Panc1 (cell line): ENCODE results near the gene ZNF521. TPM values are rescaled to one million over a fixed set of nuclear protein-coding genes. Genes with fewer than 3 reads are reported as not detected.

Experiments
- ATAC-seq: fragments of 200-7000 bp; cut with Tn5 transposase; 2 replicates; pipeline ENCODE4 v1.9.1; 2020; ENCODE audit warnings: mild to moderate bottlenecking, moderate library complexity
- BruUV-seq: library from RNA; stranded (reverse); fragments of 400-500 nt; replicated peaks from 2 replicates; lab custom pipeline; 2021; lab: Mats Ljungman, UMichigan
- CTCF ChIA-PET: fragments of 300-600 bp; sonication (Branson Sonifier 250); formaldehyde crosslinking; loops from one replicate; lab custom pipeline; 2022; ENCODE audit warnings: antibody characterized with exemption; lab: Charles Lee
- POLR2A ChIA-PET: fragments of 300-600 bp; sonication (Branson Sonifier 250); formaldehyde crosslinking; loops from one replicate; lab custom pipeline; 2022; ENCODE audit warnings: antibody characterized with exemption; lab: Charles Lee
- DNase-seq: peaks from one replicate; pipeline ENCODE4 v3.0.0-alpha.2; 2010; ENCODE audit warnings: low read depth, low spot score
- H3K27ac ChIP-seq: 2 replicates; pipeline ENCODE4 v1.5.1; 2011; ENCODE audit warnings: mild to moderate bottlenecking, low read length, inconsistent platforms
- H3K27me3 ChIP-seq: fragments of 200-500 bp; sonication (Bioruptor generic); 2 replicates; pipeline ENCODE4 v1.6.0; 2014; ENCODE audit warnings: low read length, inconsistent platforms; ENCODE audit not compliant: control insufficient read depth, insufficient read depth
- H3K36me3 ChIP-seq: fragments of 200-500 bp; sonication (Bioruptor generic); 2 replicates; pipeline ENCODE4 v1.5.1; 2014; ENCODE audit warnings: inconsistent platforms, mild to moderate bottlenecking, low read length, moderate library complexity; ENCODE audit not compliant: control insufficient read depth, insufficient read depth
- H3K4me1 ChIP-seq: 2 replicates; pipeline ENCODE4 v1.5.1; 2011; ENCODE audit warnings: inconsistent platforms, mild to moderate bottlenecking, low read length, moderate library complexity; ENCODE audit not compliant: control insufficient read depth, insufficient read depth
- H3K4me3 ChIP-seq, 2 experiments: 2 replicates each; pipeline ENCODE4 v1.5.1; 2011 to 2012; ENCODE audit warnings: low read depth in 2 of 2, low read length in 2 of 2, mild to moderate bottlenecking in 2 of 2, inconsistent platforms in 1 of 2, moderate library complexity in 1 of 2
- H3K9me3 ChIP-seq: fragments of 200-500 bp; sonication (Bioruptor generic); 2 replicates; pipeline ENCODE4 v1.5.1; 2014; ENCODE audit warnings: low read depth, mild to moderate bottlenecking, inconsistent platforms, low read length, moderate library complexity; ENCODE audit not compliant: control insufficient read depth, insufficient read depth
- POLR2AphosphoS5 ChIP-seq: IDR thresholded peaks from 2 replicates; pipeline ENCODE4 v1.6.1; 2012; ENCODE audit warnings: mild to moderate bottlenecking, low read depth, low read length, moderate library complexity
- SIN3A ChIP-seq: IDR thresholded peaks from 2 replicates; pipeline ENCODE4 v1.6.1; 2012; ENCODE audit warnings: low read depth, mild to moderate bottlenecking, low read length, moderate library complexity, borderline replicate concordance; ENCODE audit not compliant: insufficient read depth
- TCF7L2 ChIP-seq: IDR thresholded peaks from 2 replicates; pipeline ENCODE4 v1.6.1; 2011; ENCODE audit warnings: mild to moderate bottlenecking, low read depth, low read length, inconsistent platforms
- in situ Hi-C: cut with HindIII; loops from 2 replicates; pipeline ENCODE4 v1.10.0; 2016; ENCODE audit warnings: low sequenced_read_pairs, low pct_unique_long_range_greater_than_20kb
- intact Hi-C: fragments of 100-400 bp; cut with micrococcal nuclease; formaldehyde crosslinking; loops from one replicate; pipeline ENCODE4 v1.10.0; 2022; ENCODE audit not compliant: unreplicated experiment
- total RNA-seq: library from RNA; stranded (reverse); gene quantifications from one replicate; pipeline ENCODE4 v1.2.1, GENCODE V29; 2021; ENCODE audit not compliant: unreplicated experiment
- TF ChIP-seq, protein P1 (sequence below), 2 experiments: IDR thresholded peaks; 2 replicates each; pipeline ENCODE4 v1.6.1; 2011 to 2012; ENCODE audit warnings: low read depth in 2 of 2, control low read depth in 1 of 2, low read length in 1 of 2, mild to moderate bottlenecking in 1 of 2, moderate library complexity in 1 of 2; ENCODE audit not compliant: insufficient read depth in 1 of 2
- TF ChIP-seq, protein P2 (sequence below): fragments of 450-650 bp; IDR thresholded peaks from 2 replicates; pipeline ENCODE4 v1.5.1; 2017; ENCODE audit warnings: mild to moderate bottlenecking

ZNF521 gene
- total RNA-seq, 1 experiment from 2014 or later: 0.15 TPM

DNA sequence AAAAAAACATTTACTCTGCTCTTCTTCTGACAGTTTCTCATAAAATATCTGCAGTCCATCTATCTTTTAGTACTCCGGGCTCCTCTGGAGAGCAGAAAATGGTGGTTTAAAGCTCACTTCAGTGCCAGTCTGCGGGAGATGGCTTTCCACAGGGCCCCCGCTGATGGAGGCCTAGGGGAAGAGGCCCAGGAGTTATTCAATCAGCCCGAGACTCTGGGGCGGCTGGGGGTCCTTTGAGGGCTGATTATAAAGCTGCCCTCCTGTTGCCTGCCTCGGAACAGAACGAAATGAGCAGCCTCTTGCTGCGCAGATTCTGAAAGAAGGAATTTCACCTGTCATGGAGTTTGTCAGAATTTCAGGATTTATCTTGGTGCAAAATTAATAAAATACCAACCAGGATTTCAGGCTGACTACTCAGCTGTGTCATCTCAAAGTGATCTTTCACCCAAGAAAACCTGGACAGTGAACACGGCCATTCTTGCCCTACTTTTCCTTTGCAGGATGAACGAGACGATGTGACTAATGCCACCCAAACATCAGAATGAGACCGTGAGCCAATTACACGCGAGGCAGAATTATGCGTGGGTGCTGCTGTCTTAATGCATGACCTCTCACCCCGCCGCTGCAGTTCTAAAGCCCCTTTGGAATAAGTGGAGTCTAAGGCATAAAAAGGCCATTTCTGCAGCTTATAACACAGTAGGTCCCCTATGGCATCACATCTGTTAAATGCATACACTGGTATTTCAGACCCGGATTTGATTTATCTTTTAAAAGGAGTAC, 273.8 kb downstream of the ZNF521 start:
- TF ChIP-seq TCF7L2: no peak
- no peak for TF ChIP-seq SIN3A
- TF ChIP-seq, protein P1, sequence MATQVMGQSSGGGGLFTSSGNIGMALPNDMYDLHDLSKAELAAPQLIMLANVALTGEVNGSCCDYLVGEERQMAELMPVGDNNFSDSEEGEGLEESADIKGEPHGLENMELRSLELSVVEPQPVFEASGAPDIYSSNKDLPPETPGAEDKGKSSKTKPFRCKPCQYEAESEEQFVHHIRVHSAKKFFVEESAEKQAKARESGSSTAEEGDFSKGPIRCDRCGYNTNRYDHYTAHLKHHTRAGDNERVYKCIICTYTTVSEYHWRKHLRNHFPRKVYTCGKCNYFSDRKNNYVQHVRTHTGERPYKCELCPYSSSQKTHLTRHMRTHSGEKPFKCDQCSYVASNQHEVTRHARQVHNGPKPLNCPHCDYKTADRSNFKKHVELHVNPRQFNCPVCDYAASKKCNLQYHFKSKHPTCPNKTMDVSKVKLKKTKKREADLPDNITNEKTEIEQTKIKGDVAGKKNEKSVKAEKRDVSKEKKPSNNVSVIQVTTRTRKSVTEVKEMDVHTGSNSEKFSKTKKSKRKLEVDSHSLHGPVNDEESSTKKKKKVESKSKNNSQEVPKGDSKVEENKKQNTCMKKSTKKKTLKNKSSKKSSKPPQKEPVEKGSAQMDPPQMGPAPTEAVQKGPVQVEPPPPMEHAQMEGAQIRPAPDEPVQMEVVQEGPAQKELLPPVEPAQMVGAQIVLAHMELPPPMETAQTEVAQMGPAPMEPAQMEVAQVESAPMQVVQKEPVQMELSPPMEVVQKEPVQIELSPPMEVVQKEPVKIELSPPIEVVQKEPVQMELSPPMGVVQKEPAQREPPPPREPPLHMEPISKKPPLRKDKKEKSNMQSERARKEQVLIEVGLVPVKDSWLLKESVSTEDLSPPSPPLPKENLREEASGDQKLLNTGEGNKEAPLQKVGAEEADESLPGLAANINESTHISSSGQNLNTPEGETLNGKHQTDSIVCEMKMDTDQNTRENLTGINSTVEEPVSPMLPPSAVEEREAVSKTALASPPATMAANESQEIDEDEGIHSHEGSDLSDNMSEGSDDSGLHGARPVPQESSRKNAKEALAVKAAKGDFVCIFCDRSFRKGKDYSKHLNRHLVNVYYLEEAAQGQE (IDR thresholded peaks at IDR 0.05; ENCODE audit: insufficient read depth in 1 of 2, low read depth in 2 of 2, low read length in 1 of 2): no peak
- no peak for TF ChIP-seq POLR2AphosphoS5
- TF ChIP-seq, protein P2, sequence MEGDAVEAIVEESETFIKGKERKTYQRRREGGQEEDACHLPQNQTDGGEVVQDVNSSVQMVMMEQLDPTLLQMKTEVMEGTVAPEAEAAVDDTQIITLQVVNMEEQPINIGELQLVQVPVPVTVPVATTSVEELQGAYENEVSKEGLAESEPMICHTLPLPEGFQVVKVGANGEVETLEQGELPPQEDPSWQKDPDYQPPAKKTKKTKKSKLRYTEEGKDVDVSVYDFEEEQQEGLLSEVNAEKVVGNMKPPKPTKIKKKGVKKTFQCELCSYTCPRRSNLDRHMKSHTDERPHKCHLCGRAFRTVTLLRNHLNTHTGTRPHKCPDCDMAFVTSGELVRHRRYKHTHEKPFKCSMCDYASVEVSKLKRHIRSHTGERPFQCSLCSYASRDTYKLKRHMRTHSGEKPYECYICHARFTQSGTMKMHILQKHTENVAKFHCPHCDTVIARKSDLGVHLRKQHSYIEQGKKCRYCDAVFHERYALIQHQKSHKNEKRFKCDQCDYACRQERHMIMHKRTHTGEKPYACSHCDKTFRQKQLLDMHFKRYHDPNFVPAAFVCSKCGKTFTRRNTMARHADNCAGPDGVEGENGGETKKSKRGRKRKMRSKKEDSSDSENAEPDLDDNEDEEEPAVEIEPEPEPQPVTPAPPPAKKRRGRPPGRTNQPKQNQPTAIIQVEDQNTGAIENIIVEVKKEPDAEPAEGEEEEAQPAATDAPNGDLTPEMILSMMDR: no peak
- in situ Hi-C loops (no loop called here), intact Hi-C loops (no loop called here)
- BruUV-seq: no TSS peak
- ChIA-PET POLR2A (no interaction called here), CTCF (no interaction called here)
- DNase-seq (no peak), ATAC-seq (no peak)
- Histone ChIP-seq H3K4me3 (no peak overlapping the region), H3K9me3 (no peaks in the 10 kb centered on the region), H3K36me3 (no peaks in the 10 kb centered on the region), H3K27ac (no peak overlapping the region), H3K4me1 (no peaks in the 10 kb centered on the region), H3K27me3 (peaks cover under 1% of the 10 kb centered on the region; the same call in 1 of the 2 replicates)

- peaks cover 2% of the 10 kb centered on the region; the same call in 1 of the 2 replicates for H3K27me3 ChIP-seq
- no TSS peak for BruUV-seq
- H3K4me3 ChIP-seq: no peak overlapping the region
- H3K36me3 ChIP-seq: no peaks in the 10 kb centered on the region
- intact Hi-C loops (no loop called here), in situ Hi-C loops (no loop called here)
- H3K4me1 ChIP-seq: no peaks in the 10 kb centered on the region
- H3K27ac ChIP-seq: no peak overlapping the region
- no peak for ATAC-seq
- DNase-seq: no peak
- CTCF ChIA-PET: no interaction called here
- POLR2A ChIA-PET: no interaction called here
- H3K9me3 ChIP-seq: no peaks in the 10 kb centered on the region
- TF ChIP-seq, protein P2: no peak
- TF ChIP-seq, protein P1 (IDR thresholded peaks at IDR 0.05; ENCODE audit: insufficient read depth in 1 of 2, low read depth in 2 of 2, low read length in 1 of 2): no peak
Observed at GRCh38 chr18:25077038-25077943, 274.7 kb downstream of the ZNF521 start.
